Caco-2 (cell line): ENCODE measurements around the gene SDHAF4. TPM values are rescaled to one million over a fixed set of nuclear protein-coding genes. Genes with fewer than 3 reads are reported as not detected.

ENCODE experiments used
- BruUV-seq: library from RNA; stranded (reverse); fragments of 400-500 nt; replicated peaks from 2 replicates; lab custom pipeline; 2021; lab: Mats Ljungman, UMichigan
- CTCF ChIA-PET: fragments of 300-600 bp; sonication (Branson Sonifier 250); formaldehyde crosslinking; loops from one replicate; lab custom pipeline; 2022; ENCODE audit warnings: antibody characterized with exemption; lab: Charles Lee
- POLR2A ChIA-PET: fragments of 300-600 bp; sonication (Branson Sonifier 250); formaldehyde crosslinking; loops from one replicate; lab custom pipeline; 2022; ENCODE audit warnings: antibody characterized with exemption; lab: Charles Lee
- DNase-seq, 2 experiments: peaks; one replicate each; pipeline versions ENCODE4 v3.0.0 to v3.0.0-alpha.2; 2020 to 2022
- H3K27me3 ChIP-seq: replicated peaks from 2 replicates; pipeline ENCODE4 v1.6.0; 2011; ENCODE audit warnings: low read length; ENCODE audit not compliant: control insufficient read depth, insufficient read depth
- H3K36me3 ChIP-seq: 2 replicates; pipeline ENCODE4 v1.5.1; 2011; ENCODE audit warnings: low read length; ENCODE audit not compliant: control insufficient read depth, insufficient read depth
- H3K4me1 ChIP-seq: fragments of 250-450 bp; sonication (Bioruptor Pico); 2 replicates; pipeline ENCODE4 v1.5.1; 2020; ENCODE audit warnings: mild to moderate bottlenecking
- H3K4me3 ChIP-seq: 2 replicates; pipeline ENCODE4 v1.5.1; 2011; ENCODE audit warnings: low read depth, mild to moderate bottlenecking, control low read depth, low read length
- H3K9me3 ChIP-seq: fragments of 250-450 bp; sonication (Bioruptor Pico); 2 replicates; pipeline ENCODE4 v1.5.1; 2020; ENCODE audit warnings: mild to moderate bottlenecking, moderate library complexity
- H3K27ac Mint-ChIP-seq: one replicate; pipeline ENCODE4 v1.8.0; 2022; ENCODE audit warnings: mixed read lengths; ENCODE audit not compliant: unreplicated experiment
- H3K27me3 Mint-ChIP-seq: one replicate; pipeline ENCODE4 v1.8.0; 2022; ENCODE audit warnings: mixed read lengths; ENCODE audit not compliant: insufficient read depth, unreplicated experiment
- H3K36me3 Mint-ChIP-seq: one replicate; pipeline ENCODE4 v1.8.0; 2022; ENCODE audit warnings: mild to moderate bottlenecking, mixed read lengths; ENCODE audit not compliant: insufficient read depth, unreplicated experiment
- H3K4me1 Mint-ChIP-seq: one replicate; pipeline ENCODE4 v1.8.0; 2022; ENCODE audit warnings: low read depth, mixed read lengths; ENCODE audit not compliant: unreplicated experiment
- H3K4me3 Mint-ChIP-seq: one replicate; pipeline ENCODE4 v1.8.0; 2022; ENCODE audit warnings: mild to moderate bottlenecking, moderate library complexity, mixed read lengths; ENCODE audit not compliant: unreplicated experiment
- H3K9me3 Mint-ChIP-seq: one replicate; pipeline ENCODE4 v1.8.0; 2022; ENCODE audit warnings: mixed read lengths; ENCODE audit not compliant: unreplicated experiment
- CTCF ChIP-seq, 2 experiments: fragments of 200-600 bp in 1 of 2; IDR thresholded peaks; 1 replicate in 1 of 2; 2 replicates in 1 of 2; pipeline versions ENCODE4 v1.5.1 to v1.8.0; 2011 to 2022; ENCODE audit warnings: antibody characterized with exemption in 1 of 2, control low read depth in 1 of 2, inconsistent platforms in 1 of 2, low read depth in 1 of 2, low read length in 1 of 2, mild to moderate bottlenecking in 1 of 2, moderate library complexity in 1 of 2; ENCODE audit not compliant: insufficient read depth in 1 of 2, severe bottlenecking in 1 of 2, unreplicated experiment in 1 of 2
- intact Hi-C: fragments of 100-400 bp; cut with micrococcal nuclease; formaldehyde crosslinking; loops from one replicate; pipeline ENCODE4 v1.10.0; 2022; ENCODE audit not compliant: unreplicated experiment
- total RNA-seq: library from RNA; stranded (reverse); gene quantifications from 2 replicates; pipeline ENCODE4 v1.2.3, GENCODE V29; 2022

Gene SDHAF4
- total RNA-seq, 1 experiment from 2014 or later = 8.4 TPM

- DNase-seq = no peak
- Mint-ChIP-seq H3K4me3 (no peak overlapping the region), H3K27ac (no peak overlapping the region), H3K36me3 (no peaks in the 10 kb centered on the region), H3K9me3 (no peaks in the 10 kb centered on the region), H3K27me3 (no peaks in the 10 kb centered on the region), H3K4me1 (no peaks in the 10 kb centered on the region)
- Histone ChIP-seq H3K4me1 (no peaks in the 10 kb centered on the region), H3K27me3 (no peaks in the 10 kb centered on the region), H3K9me3 (no peaks in the 10 kb centered on the region), H3K4me3 (no peak overlapping the region), H3K36me3 (no peaks in the 10 kb centered on the region; the same call in 1 of the 2 replicates)
- ChIA-PET CTCF (no interaction called here), POLR2A (no interaction called here)
- no peak for TF ChIP-seq CTCF (IDR thresholded peaks at IDR 0.05; ENCODE audit: insufficient read depth in 1 of 2, low read depth in 1 of 2, low read length in 1 of 2, severe bottlenecking in 1 of 2, unreplicated experiment in 1 of 2)
- no TSS peak for BruUV-seq
- intact Hi-C loops = no loop called here
Measured at GRCh38 chr6:70524721-70525286, 41.9 kb upstream of the SDHAF4 start.

DNA sequence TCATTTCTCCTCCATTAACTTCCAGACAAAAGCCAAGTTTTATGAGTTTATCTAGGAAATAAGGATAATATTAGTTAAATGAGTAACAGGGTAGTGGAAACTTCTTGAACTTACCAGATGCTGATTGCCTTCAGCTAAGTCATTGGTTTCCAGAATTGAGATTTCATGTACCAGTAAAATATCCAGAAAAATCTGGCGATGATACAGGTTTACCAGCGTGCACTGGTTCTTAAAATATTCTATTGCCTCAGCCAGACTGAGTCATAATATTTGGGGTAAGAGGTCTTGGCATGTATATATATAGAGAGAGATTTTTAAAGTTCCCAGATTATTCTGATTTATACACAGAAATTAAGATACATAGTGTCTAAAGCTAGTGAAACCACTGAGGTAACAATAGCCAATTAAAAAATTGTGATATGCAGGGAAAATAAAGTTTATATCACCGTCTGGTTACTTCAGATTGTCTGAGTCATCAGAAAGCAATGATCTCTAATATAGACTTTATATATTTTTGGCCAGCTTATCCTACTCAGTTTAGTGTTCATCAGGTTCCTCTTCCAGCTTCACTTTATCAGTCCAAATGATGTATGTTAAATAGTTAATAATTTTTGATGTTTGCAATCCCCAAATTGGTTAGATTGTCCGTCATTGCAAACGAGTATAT, 39.5 kb upstream of the SDHAF4 start:
- Histone ChIP-seq H3K4me1 (no peaks in the 10 kb centered on the region), H3K9me3 (no peaks in the 10 kb centered on the region; the same call in 1 of the 2 replicates), H3K36me3 (no peaks in the 10 kb centered on the region), H3K27me3 (no peaks in the 10 kb centered on the region), H3K4me3 (no peak overlapping the region)
- no peak for TF ChIP-seq CTCF (IDR thresholded peaks at IDR 0.05; ENCODE audit: insufficient read depth in 1 of 2, low read depth in 1 of 2, low read length in 1 of 2, severe bottlenecking in 1 of 2, unreplicated experiment in 1 of 2)
- DNase-seq = no peak
- Mint-ChIP-seq H3K27me3 (no peaks in the 10 kb centered on the region), H3K27ac (no peak overlapping the region), H3K4me1 (no peaks in the 10 kb centered on the region), H3K4me3 (no peak overlapping the region), H3K9me3 (no peaks in the 10 kb centered on the region), H3K36me3 (no peaks in the 10 kb centered on the region)
- ChIA-PET CTCF (no interaction called here), POLR2A (no interaction called here)
- intact Hi-C loops = no loop called here
- BruUV-seq = no TSS peak

- Mint-ChIP-seq H3K36me3 (no peaks in the 10 kb centered on the region), H3K27me3 (no peaks in the 10 kb centered on the region), H3K4me1 (no peaks in the 10 kb centered on the region), H3K9me3 (no peaks in the 10 kb centered on the region), H3K27ac (no peak overlapping the region), H3K4me3 (no peak overlapping the region)
- no peaks in the 10 kb centered on the region; the same call in 1 of the 2 replicates for H3K9me3 ChIP-seq
- no peak for DNase-seq
- no peaks in the 10 kb centered on the region for H3K36me3 ChIP-seq
- TF ChIP-seq CTCF (IDR thresholded peaks at IDR 0.05; ENCODE audit: insufficient read depth in 1 of 2, low read depth in 1 of 2, low read length in 1 of 2, severe bottlenecking in 1 of 2, unreplicated experiment in 1 of 2) = no peak
- ChIA-PET POLR2A (no interaction called here), CTCF (no interaction called here)
- no TSS peak for BruUV-seq
- no peak overlapping the region for H3K4me3 ChIP-seq
- no peaks in the 10 kb centered on the region for H3K27me3 ChIP-seq
- intact Hi-C loops = no loop called here
- no peaks in the 10 kb centered on the region for H3K4me1 ChIP-seq
Measured at GRCh38 chr6:70530023-70530422, 36.7 kb upstream of the SDHAF4 start.
